GM19438 (cell line): ENCODE data around the gene SMAP2.

Experiments
- ATAC-seq: cut with Tn5 transposase; IDR thresholded peaks from one replicate; pipeline ENCODE4 v1.9.1; 2021; ENCODE audit warnings: low read depth; ENCODE audit not compliant: unreplicated experiment

Gene SMAP2

GRCh38 chr1:40462956-40463590 is 89.5 kb downstream of the SMAP2 start:
- ATAC-seq = no peak

GRCh38 chr1:40469327-40469726 is 95.8 kb downstream of the SMAP2 start:
- ATAC-seq = no peak
